Smooth muscle cell of the coronary artery (primary cell): ENCODE results near the gene BOLA2B. TPM values are rescaled to one million over a fixed set of nuclear protein-coding genes. Genes with fewer than 3 reads are reported as not detected.

ENCODE experiments used
- total RNA-seq: library from RNA; depleted of rRNA; stranded (reverse); fragments of >200 nt; gene quantifications from 2 replicates; pipeline ENCODE4 v1.2.3, GENCODE V29; 2014; ENCODE audit warnings: low replicate concordance

BOLA2B gene
- total RNA-seq: 23.3 and 43.5 TPM in 2 replicates

GRCh38 chr16:30193615-30194014 is at the start of gene BOLA2B, which contains the start of gene SLX1A:
Gene BOLA2B (minus strand): TSS chr16:30193666. CDS start chr16:30193595, 71 bp downstream.
Gene SLX1A (plus strand): TSS chr16:30193875. CDS start chr16:30194085, 210 bp downstream.

GRCh38 chr16:30199049-30199448 is 5.6 kb upstream of the BOLA2B start, which contains the start of gene SULT1A3:
Gene SULT1A3 (plus strand): TSS chr16:30199255. CDS start chr16:30200729, 1,474 bp downstream.

DNA sequence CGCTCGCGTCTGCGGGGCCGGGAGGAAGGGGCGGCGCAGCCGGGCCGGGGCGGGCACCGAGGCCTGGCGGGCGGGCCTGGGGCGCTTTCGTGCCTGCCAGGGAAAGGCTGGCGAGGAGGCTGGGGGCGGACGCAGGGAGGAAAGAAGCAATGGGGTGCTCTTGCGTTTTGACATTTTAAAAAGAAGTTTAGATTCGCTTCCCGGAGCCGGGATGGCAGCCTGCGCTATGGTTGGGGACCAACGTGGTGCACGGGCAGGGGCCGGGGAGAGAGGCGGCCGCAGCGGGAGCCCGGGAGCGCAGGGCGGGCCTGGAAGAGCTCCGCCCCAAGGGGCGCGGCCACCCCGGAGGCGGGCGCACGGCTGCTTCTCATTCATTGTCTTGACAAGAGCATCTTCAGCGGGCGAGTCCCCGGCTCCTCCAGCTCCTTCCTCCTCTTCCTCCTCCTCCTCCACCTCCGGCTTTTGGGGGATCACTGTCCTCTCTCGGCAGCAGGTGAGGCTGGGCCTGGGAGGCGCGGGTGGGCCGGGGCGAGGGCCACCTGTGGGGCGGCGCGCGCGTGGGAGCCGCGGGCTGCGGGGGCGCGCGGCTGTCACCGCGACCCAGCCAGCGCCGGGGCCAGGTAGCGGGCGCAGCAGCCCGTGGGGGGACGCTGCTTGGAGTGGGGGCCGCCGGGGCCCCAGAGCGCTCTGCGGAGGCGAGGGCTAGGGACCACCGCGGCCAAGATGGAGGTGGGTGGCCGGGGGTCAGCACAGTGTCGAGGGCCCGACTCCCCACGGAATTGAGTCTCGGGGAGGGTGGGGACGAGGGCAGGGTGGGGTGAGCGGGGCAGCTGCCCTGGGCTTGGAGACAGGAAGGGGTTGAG is 10.0 kb downstream of the BOLA2B start, which contains the start of gene CORO1A:
TSS of gene CORO1A (plus strand) at position 370 of the 863 bp plus-strand sequence. CDS start 1,608 bp downstream, outside the sequence.

Other genes starting within 250 kb of the BOLA2B start
- gene TMEM219, start 231.6 kb downstream of the BOLA2B start, total RNA-seq: 47.5 and 77.3 TPM in 2 replicates
- 36.0 and 45.1 TPM in 2 replicates for gene TAOK2, start 219.8 kb downstream of the BOLA2B start, total RNA-seq
- 5.9 and 6.8 TPM in 2 replicates for gene HIRIP3, start 198.0 kb downstream of the BOLA2B start, total RNA-seq
- gene INO80E, start 197.4 kb downstream of the BOLA2B start, total RNA-seq: 11.5 and 13.8 TPM in 2 replicates
- 0.08 and 0.23 TPM in 2 replicates for gene DOC2A, start 182.6 kb downstream of the BOLA2B start, total RNA-seq
- not detected in 2 replicates for gene C16orf92, start 170.5 kb downstream of the BOLA2B start, total RNA-seq
- gene TLCD3B, start 162.4 kb downstream of the BOLA2B start, total RNA-seq: not detected in 2 replicates
- gene ALDOA, start 127.9 kb downstream of the BOLA2B start, total RNA-seq: 454 and 683 TPM in 2 replicates
- gene PPP4C, start 117.7 kb downstream of the BOLA2B start, total RNA-seq: 243 and 256 TPM in 2 replicates
- under 0.01 and 0.12 TPM in 2 replicates for gene TBX6, start 101.7 kb downstream of the BOLA2B start, total RNA-seq
- 8.1 and 11.5 TPM in 2 replicates for gene YPEL3, start 97.5 kb downstream of the BOLA2B start, total RNA-seq
- gene GDPD3, start 80.1 kb downstream of the BOLA2B start, total RNA-seq: 0.60 and 4.4 TPM in 2 replicates
- 27.1 and 40.4 TPM in 2 replicates for gene MAPK3, start 70.4 kb downstream of the BOLA2B start, total RNA-seq
- 0.47 and 1.9 TPM in 2 replicates for gene CORO1A, start 10.1 kb downstream of the BOLA2B start, total RNA-seq
- gene SLX1A, start 209 bp upstream of the BOLA2B start, total RNA-seq: 6.2 and 39.7 TPM in 2 replicates
- 1.2 and 1.4 TPM in 2 replicates for gene SULT1A3, start 5.6 kb upstream of the BOLA2B start, total RNA-seq
- gene NPIPB13, start 54.8 kb upstream of the BOLA2B start, total RNA-seq: 0.68 and 1.5 TPM in 2 replicates
- 25.4 and 31.0 TPM in 2 replicates for gene CD2BP2, start 161.6 kb upstream of the BOLA2B start, total RNA-seq
- gene TBC1D10B, start 176.8 kb upstream of the BOLA2B start, total RNA-seq: 16.8 and 18.7 TPM in 2 replicates
- not detected in 2 replicates for gene MYL11, start 181.1 kb upstream of the BOLA2B start, total RNA-seq
- 0.12 and 0.15 TPM in 2 replicates for gene SEPTIN1, start 188.9 kb upstream of the BOLA2B start, total RNA-seq
- 2.2 and 8.8 TPM in 2 replicates for gene ZNF48, start 201.8 kb upstream of the BOLA2B start, total RNA-seq
- 8.3 and 9.2 TPM in 2 replicates for gene ZNF771, start 213.9 kb upstream of the BOLA2B start, total RNA-seq
- 4.8 and 15.9 TPM in 2 replicates for gene DCTPP1, start 236.4 kb upstream of the BOLA2B start, total RNA-seq